Stimulated activated CD4-positive, alpha-beta T cell treated with anti-CD3 and anti-CD28 coated beads, TNF-alpha, amount 100 ng/mL, for 48 hours (primary cell): ENCODE measurements around the gene SDF4.
"Not testable (repeated sequence)": the region's sequence is repeated elsewhere in the genome, so short reads cannot be mapped to it uniquely, and the experiment has no call there.

Experiments used
- DNase-seq, 3 donors: peaks; one replicate each; pipeline ENCODE4 v3.0.0-alpha.2; 2020; ENCODE audit warnings: low read depth in 3 of 3

Gene SDF4

GRCh38 chr1:1178794-1179331, 52.9 kb downstream of the SDF4 start:
- no peak for DNase-seq

GRCh38 chr1:1177452-1178206, 54.2 kb downstream of the SDF4 start:
- no peak for DNase-seq

- DNase-seq: no peak
These were observed 54.9 kb downstream of the SDF4 start for GRCh38 chr1:1176931-1177330.

DNA sequence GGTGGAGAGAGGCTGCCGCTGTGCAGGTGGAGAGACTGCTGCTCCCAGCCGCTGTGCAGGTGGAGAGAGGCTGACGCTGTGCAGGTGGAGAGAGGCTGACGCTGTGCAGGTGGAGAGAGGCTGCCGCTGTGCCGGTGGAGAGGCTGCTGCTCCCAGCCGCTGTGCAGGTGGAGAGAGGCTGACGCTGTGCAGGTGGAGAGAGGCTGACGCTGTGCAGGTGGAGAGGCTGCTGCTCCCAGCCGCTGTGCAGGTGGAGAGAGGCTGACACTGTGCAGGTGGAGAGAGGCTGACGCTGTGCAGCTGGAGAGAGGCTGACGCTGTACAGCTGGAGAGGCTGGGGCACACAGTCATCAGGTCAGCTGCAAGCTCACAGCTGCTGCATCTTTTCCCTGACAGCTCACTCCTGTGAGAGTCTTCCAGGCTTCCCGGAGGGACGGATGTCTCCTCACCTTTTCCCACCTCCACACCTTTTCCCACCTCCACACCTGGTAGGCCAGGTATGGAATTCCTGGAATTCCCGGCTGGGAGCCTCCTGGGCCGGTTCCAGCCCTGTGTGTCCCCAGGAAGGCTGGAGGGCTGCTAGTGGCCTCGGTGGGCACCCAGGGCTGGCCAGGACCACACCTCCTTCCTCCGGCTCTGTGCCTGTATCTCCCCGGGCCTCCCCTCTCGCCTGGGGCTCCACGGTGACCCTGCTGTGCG, 55.6 kb downstream of the SDF4 start:
- not testable (repeated sequence) for DNase-seq

DNA sequence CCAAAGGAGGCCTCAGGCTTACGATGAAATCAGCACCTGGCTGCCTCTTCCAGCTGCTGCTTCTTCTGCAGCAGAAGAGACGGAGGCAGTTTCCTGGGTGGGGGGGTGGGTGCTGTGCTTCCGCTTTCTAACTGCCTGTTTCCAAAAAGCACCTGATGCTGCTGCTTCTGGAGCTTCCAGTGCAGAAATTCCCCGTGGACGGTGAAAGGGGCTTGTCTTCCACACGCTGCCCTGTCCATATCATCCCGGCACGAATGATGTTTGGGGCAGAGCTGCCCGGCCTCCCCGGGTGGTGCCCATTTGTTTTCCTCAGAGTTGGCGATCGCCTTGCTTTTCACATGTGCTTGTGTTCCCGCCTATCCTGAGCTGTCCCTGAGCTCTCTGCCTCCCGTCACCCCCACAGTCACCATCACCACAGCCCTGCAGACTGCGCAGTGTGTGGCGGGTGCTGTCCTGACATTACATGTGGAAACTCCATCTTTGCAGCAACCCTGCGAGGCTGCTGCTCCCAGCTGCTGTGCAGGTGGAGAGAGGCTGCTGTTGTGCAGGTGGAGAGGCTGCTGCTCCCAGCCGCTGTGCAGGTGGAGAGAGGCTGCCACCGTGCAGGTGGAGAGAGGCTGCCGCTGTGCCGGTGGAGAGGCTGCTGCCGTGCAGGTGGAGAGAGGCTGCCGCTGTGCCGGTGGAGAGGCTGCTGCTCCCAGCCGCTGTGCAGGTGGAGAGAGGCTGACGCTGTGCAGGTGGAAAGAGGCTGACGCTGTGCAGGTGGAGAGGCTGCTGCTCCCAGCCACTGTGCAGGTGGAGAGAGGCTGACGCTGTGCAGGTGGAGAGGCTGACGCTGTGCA, 56.4 kb downstream of the SDF4 start:
- no peak for DNase-seq

DNA sequence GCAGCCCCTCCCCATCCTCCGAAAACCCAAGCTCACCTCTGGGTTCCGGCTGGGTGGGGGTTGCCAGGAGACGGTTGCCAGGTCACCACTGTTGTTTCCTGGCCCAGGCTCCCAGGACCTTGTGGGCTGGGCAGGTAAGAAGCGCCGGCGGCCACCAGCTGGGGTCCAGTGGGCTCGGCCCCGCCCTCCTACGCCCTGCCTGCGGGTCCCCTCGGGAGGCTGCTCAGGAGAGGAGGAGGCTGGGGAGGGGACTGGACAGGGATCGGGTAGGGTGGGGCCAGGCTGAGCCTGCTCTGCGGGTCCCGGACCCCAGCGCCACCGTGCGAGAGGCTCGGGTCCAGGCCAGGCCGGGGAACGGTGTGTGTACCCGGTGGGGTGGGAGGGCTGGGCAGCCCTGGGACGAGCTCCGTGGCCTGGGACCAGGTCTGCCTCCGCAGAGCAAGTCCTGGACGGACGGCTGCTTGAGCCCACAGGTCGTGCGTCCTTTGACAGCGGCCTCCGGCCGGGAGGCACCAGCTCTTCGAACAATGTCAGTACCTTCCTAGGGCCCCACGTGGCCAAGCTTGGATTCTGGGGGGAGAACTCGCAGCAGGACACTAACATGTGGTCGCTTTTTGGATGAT, 57.9 kb downstream of the SDF4 start, which contains the start of gene TTLL10:
Gene TTLL10, plus strand, starts transcription at position 88 of the 623 bp plus-strand sequence. CDS start 5,336 bp downstream, outside the sequence.
- no peak for DNase-seq

DNA sequence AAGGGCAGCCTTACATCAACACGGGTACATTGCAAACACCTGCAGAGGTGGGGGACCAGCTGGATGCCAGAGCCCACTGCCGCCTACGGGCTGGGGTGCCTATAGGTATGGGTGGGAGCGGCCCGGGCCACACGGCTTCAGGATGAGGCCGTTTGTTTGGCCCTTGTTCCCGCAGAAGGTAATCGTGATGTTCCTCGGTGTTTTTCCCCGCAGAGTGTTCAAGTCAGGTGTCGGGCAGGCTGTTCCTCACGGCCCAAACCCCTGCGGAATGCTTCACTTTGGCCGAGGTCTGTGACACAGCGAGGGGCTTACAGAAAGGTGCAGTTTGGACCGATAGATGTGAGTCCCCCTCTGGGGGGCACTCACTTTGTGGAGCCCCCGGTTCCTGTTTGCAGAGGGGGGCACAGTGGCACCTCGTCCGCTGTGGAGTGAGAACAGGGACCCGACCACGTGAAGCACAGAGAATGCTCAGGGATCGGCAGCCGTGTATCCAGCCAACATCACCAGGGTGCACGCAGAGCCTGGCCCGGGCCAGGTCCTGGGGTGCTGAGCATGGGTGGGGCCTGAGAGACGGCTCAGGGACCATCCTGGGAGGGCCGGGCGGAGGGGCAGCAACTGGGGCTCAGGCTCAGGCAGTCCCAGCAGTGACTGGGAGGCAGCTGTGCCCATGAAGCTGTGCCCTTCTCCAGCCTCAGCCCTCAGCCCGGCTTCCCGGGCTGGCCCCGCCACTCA, 58.6 kb downstream of the SDF4 start:
- DNase-seq: no peak

- no peak for DNase-seq
These were observed 60.1 kb downstream of the SDF4 start for GRCh38 chr1:1171546-1172340.

DNA sequence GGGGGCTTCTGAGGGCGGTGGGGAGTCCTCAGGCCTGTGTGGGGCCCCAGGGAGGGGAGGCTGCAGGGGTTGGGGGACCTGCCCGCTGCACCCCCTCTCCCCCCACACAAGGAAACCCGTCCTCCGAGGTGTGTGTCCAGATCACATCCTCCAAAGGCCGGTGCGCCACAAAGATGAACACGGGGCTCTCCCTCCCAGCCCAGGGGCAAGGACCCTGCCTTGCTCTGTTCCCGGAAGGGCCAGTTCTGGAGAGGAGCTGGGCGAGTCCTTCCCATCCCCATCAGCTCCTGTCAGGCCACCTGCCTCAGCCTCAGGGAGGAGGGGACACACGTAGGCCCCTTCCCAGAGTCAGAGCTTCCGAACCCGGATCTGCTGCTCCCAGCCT, 60.6 kb downstream of the SDF4 start:
- no peak for DNase-seq

DNA sequence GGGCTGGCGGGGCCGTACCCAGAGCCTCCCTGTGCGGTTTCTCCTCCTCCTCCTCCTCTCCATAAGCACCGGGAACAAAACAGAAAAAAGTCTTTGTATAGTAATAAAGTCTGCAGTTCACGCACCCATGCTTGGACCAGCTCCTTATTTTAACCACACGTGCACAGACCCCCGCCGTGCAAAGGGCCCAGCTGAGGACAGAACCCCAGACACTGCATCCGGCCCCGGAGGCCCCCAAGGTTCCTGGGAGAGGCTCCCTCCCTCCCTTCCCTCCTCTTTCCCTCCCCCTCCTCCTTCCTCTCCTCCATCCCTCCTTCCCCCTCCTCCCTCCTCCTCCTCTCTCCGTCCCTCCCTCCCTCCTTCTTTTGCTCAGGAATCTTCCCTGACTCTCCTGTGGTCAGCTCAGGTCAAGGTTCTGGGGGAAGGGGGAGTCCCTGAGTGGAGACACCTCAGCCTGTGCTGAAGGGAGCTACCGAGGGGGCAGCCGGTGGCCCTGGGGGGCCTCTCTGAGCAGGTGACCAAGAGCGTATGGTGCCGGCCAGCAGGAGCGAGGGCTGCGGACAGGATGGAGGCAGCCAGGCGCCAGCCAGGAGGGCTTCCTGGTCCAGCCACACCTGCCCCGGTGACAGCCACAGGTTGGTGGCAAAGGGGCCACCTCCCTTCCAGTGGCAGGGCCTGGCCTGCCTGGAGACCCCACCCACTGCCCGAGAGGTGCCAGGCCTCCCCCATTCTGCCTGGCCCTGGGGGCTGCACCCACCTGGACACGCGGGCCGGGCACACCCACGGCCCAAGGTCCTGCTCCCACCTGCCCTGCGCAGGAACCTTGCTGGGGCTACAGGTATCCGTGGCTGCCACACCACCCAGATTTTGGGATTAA, 61.3 kb downstream of the SDF4 start:
- no peak for DNase-seq

DNA sequence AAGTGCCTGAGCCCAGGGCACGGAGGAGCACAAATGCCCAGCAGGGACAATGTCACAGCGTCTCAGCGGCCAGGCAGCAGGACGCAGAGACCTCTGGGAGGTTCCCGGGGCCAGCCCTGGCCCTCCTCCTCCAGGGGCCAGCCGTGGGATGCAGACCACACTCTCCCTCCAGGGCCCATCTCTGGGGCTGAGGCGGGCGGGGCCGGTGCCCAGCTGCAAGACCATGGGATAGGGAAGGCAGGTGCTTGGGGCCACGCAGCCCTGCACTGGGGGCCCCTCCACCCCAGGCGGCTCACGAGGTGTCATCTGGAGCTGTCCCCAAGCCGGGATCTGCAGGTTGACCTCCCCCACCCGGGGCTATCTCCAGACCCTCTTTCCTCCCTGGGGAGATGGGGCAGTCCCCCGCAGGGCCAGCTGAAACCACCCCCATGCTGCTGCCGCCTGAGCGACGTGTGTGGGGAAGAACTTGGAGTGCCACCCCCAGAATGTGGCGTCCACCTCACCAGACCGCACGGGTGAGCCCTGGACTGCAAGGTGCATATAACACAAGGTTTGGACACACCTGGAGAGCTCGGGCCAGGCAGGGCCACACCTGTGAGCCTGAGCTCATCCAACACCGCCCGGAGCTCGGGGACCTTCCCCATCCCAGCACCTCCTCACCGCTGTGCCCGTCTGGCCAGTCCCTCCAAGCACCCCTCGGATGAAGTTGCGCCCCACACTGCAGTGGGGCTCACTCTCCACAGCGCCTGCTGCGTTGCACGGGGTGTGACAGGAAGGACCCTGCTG, 62.2 kb downstream of the SDF4 start:
- DNase-seq: no peak

DNA sequence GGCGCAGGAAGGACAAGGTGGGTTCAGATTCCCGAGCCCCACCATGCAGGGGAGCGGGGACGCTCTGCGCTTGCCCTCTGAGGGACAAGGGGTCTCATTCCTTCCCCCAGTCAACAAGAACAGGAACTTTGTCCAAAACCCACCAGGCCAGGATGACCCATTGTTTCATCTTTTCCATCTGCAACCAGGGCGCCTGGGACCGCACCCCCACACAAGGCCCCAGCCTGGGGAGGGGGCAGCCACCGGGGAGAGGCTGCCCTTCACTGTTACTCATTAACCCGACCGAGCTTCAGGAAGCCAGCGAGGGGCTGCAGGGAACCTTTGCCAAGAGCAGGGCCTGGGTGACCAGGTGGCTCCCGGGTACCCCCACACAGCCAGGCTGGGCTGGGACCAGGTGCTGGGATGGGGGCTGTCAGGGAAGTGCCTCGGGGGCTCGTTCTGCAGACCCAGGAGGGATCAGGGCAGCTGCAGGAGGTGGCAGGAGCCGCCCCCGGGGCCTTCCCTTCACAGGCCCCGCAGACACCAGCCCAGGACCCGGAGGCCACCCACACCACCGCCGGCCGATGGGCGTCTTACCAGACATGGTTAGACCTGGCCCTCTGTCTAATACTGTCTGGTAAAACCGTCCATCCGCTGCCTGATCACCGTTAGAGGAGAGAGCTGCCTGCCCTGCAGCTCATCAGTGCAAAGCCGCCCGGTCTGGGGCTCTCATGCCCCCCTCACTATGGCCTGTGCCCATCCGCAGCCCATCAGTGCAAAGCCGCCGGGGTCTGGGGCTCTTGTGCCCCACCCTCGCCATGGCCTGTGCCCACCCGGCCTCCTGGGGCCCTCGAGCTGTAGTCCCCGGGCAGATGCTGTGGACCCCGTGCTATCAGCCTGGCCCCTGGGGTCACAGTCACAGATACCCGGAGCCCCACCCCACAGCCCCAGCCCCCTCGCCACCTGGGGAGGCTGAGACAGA, 63.1 kb downstream of the SDF4 start:
- DNase-seq: no peak

DNA sequence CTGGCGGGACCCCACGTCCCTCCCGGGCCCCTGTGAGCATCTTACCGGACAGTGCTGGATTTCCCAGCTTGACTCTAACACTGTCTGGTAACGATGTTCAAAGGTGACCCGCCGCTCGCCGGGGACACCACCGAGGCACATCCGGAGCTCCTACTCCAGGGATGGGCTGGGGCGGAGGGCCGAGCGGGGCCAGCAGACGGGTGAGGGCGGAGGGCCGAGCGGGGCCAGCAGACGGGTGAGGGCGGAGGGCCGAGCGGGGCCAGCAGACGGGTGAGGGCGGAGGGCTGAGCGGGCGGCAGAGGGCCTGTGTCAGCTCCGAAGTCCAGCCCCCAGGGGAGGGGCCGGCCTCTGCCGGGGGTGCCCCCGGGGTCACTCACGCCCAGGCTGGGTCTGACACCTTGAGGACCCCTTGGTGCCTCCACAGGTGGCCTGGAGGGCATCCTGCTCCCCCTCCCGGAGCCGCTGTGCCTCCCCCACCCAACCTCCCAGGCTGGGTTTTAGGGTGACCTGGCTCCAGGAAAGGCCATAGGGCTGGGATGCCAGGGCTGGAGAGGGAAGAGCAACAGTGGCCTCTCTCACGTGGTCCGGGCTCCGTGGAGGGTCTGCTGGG, 63.9 kb downstream of the SDF4 start:
- DNase-seq: no peak

DNA sequence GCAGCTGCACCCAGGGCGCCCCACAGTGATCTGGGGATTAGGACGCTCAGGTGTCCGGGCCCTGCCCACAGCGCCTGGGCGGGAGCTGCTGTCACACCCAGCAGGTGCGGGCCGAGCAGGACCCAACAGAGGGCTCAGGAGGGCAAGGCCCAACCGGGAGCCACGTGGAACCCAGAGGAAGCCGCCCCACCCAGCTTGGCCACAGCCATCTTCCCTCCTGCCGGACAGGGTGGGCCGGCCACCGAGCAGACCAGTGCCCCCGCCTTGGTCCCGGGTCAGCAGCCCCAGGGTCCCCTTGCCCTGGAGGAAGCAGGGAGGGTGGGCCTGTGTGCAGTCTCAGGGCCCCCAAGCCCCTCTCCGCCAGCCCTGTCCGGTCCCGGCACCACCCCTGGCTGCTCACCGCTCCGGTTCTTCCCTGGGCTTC, 64.4 kb downstream of the SDF4 start:
- DNase-seq: no peak
